ENCODE results near the gene DPP4.

DPP4 gene

DNA sequence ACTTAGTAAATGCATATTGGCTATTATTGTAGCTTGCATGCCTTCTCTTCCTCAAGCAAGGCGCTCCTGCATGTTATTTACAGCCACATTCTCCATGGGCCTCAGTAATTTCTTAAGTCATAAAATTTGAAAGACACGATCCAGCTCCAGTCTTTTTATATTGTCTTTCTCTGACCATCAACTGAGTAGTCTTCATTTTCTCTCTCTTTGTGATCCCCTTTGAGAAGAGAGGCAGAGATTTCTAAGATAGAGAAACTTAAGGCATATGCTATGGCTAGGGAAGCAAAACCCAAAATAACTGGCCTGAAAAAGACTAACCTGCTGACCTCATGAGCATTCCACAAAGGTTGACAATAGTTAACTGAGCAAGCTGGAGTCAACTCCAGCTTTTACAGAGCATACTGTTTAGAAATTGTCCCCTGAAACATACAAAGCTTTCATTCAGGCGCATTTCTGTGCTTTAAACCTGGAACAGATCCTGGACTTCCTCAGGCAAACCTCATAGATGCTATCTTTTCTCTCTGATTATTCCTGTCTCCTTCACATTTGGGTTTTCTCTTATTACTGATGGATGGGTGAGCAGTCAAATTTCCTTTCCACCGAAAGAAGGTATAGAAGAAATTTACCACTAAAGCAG lies 4.6 kb downstream of the DPP4 start:
- Histone ChIP-seq H4K8ac (ENCODE audit: low read depth, low read length) (no peak overlapping the region), H2AK5ac (ENCODE audit: low read length) (no peak overlapping the region), H3K4ac (ENCODE audit: low read depth, low read length) (no peak overlapping the region), H3K79me1 (ENCODE audit: low read length) (no peaks in the 10 kb centered on the region), H3K27ac (ENCODE audit: low read depth, low read length) (no peak overlapping the region), H3K79me2 (ENCODE audit: control insufficient read depth, insufficient read depth, low read length) (no peaks in the 10 kb centered on the region), H3K9ac (ENCODE audit: low read length) (no peak overlapping the region), H3K4me1 (ENCODE audit: control insufficient read depth, low read depth, low read length) (peaks cover 4% of the 10 kb centered on the region), H3K36me3 (ENCODE audit: control insufficient read depth, insufficient read depth, low read length) (no peaks in the 10 kb centered on the region), H3K4me2 (ENCODE audit: low read length) (no peak overlapping the region), H3K27me3 (ENCODE audit: insufficient read depth, low read length, poor library complexity) (peaks cover 2% of the 10 kb centered on the region), H3K18ac (ENCODE audit: low read length) (no peak overlapping the region), H3K23ac (ENCODE audit: low read length) (no peak overlapping the region), H2BK15ac (replicated peaks; ENCODE audit: low read depth) (no peak overlapping the region), H3K56ac (ENCODE audit: low read length) (no peak overlapping the region), H4K5ac (ENCODE audit: low read length) (no peak overlapping the region), H2BK120ac (ENCODE audit: low read depth, low read length) (no peak overlapping the region), H2BK5ac (ENCODE audit: low read length) (no peak overlapping the region), H3K4me3 (ENCODE audit: low read length) (no peak overlapping the region)
- WGBS (ENCODE audit: extremely low coverage, insufficient coverage, low lambda C conversion rate), result no CpG with 5 or more reads among the region's 4 CpGs
- DNase-seq, result no peak

DNA sequence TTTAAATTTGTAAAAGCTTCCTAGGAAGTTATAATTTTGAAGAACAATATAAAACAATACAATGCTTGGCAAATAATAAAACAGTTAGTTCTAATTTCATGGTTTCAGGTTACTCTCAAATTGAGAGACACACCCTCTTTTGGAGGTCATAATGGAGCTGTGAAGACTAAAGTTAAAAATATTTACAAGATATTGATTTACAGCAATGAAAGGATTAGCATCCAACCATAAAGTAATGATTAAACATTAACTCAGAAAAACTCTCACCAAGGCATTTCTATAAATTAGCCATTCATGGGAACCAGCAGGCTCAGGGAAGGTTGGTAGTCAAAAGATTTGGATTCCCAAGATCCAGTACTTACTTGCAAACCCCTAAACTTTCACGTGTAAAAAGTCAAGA lies 6.4 kb downstream of the DPP4 start:
- Histone ChIP-seq H3K4me2 (ENCODE audit: low read length) (no peak overlapping the region), H3K4me1 (ENCODE audit: control insufficient read depth, low read depth, low read length) (peaks cover 3% of the 10 kb centered on the region), H3K56ac (ENCODE audit: low read length) (no peak overlapping the region), H3K27me3 (ENCODE audit: insufficient read depth, low read length, poor library complexity) (no peaks in the 10 kb centered on the region), H3K23ac (ENCODE audit: low read length) (no peak overlapping the region), H2BK120ac (ENCODE audit: low read depth, low read length) (no peak overlapping the region), H3K79me2 (ENCODE audit: control insufficient read depth, insufficient read depth, low read length) (no peaks in the 10 kb centered on the region), H3K79me1 (ENCODE audit: low read length) (no peaks in the 10 kb centered on the region), H2AK5ac (ENCODE audit: low read length) (no peak overlapping the region), H2BK15ac (replicated peaks; ENCODE audit: low read depth) (no peak overlapping the region), H3K4ac (ENCODE audit: low read depth, low read length) (no peak overlapping the region), H4K8ac (ENCODE audit: low read depth, low read length) (no peak overlapping the region), H2BK5ac (ENCODE audit: low read length) (no peak overlapping the region), H3K18ac (ENCODE audit: low read length) (no peak overlapping the region), H4K5ac (ENCODE audit: low read length) (no peak overlapping the region), H3K27ac (ENCODE audit: low read depth, low read length) (no peak overlapping the region), H3K9ac (ENCODE audit: low read length) (no peak overlapping the region), H3K4me3 (ENCODE audit: low read length) (no peak overlapping the region), H3K36me3 (ENCODE audit: control insufficient read depth, insufficient read depth, low read length) (no peaks in the 10 kb centered on the region)
- no CpG with 5 or more reads among the region's 1 CpG for WGBS (ENCODE audit: extremely low coverage, insufficient coverage, low lambda C conversion rate)
- DNase-seq, result no peak

DNA sequence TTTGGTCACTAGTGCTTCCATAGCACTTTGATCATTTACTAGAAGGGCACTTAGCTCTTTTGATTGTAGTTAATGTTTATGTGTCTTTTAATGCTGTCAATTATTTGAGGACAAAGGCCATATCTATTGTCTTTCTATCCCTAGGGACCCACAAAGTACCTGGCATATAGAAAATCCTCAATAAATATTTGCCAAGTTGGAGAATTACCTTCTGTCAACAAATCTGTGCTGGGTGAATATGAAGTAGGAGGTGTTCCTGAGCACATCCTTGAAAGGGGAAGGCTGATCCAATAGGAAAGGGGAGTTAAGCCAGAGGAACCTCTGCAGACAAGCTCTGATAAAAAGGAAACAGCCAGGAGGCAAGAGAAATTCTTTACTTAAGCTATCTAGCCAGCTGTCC lies 8.2 kb downstream of the DPP4 start:
- Histone ChIP-seq H2BK15ac (replicated peaks; ENCODE audit: low read depth) (no peak overlapping the region), H4K5ac (ENCODE audit: low read length) (no peak overlapping the region), H3K56ac (ENCODE audit: low read length) (no peak overlapping the region), H2BK5ac (ENCODE audit: low read length) (no peak overlapping the region), H3K4me2 (ENCODE audit: low read length) (no peak overlapping the region), H3K36me3 (ENCODE audit: control insufficient read depth, insufficient read depth, low read length) (no peaks in the 10 kb centered on the region), H3K4me3 (ENCODE audit: low read length) (no peak overlapping the region), H3K23ac (ENCODE audit: low read length) (no peak overlapping the region), H3K27ac (ENCODE audit: low read depth, low read length) (no peak overlapping the region), H3K4me1 (ENCODE audit: control insufficient read depth, low read depth, low read length) (peaks cover 3% of the 10 kb centered on the region), H3K79me2 (ENCODE audit: control insufficient read depth, insufficient read depth, low read length) (no peaks in the 10 kb centered on the region), H3K27me3 (ENCODE audit: insufficient read depth, low read length, poor library complexity) (no peaks in the 10 kb centered on the region), H3K18ac (ENCODE audit: low read length) (no peak overlapping the region), H4K8ac (ENCODE audit: low read depth, low read length) (no peak overlapping the region), H2AK5ac (ENCODE audit: low read length) (no peak overlapping the region), H3K4ac (ENCODE audit: low read depth, low read length) (no peak overlapping the region), H3K9ac (ENCODE audit: low read length) (no peak overlapping the region), H3K79me1 (ENCODE audit: low read length) (no peaks in the 10 kb centered on the region), H2BK120ac (ENCODE audit: low read depth, low read length) (no peak overlapping the region)
- no peak for DNase-seq

DNA sequence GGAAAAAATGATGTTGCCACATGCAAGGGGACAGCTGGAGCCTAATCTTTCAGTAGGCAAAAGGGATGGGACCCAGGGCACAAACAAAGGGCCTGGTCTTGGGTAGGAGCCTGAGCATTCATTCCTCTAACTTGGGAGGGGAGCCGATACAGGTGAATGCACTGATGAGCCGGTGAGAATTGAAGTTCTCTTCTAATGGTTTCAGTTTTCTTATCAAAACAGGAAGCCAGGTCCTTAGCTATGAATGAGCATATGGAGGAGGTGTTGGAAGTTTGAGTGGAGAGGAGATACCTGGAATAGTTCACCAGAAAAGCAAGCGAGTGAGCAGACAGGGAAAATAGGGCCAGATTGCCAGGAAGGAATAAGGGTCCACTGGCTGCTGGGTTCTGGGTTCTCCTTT lies 10.1 kb downstream of the DPP4 start:
- no CpG with 5 or more reads among the region's 3 CpGs for WGBS (ENCODE audit: extremely low coverage, insufficient coverage, low lambda C conversion rate)
- H4K8ac ChIP-seq (ENCODE audit: low read depth, low read length), result no peak overlapping the region
- H2AK5ac ChIP-seq (ENCODE audit: low read length), result no peak overlapping the region
- no peaks in the 10 kb centered on the region for H3K79me1 ChIP-seq (ENCODE audit: low read length)
- H4K5ac ChIP-seq (ENCODE audit: low read length), result no peak overlapping the region
- no peak overlapping the region for H3K18ac ChIP-seq (ENCODE audit: low read length)
- no peak overlapping the region for H3K23ac ChIP-seq (ENCODE audit: low read length)
- H2BK120ac ChIP-seq (ENCODE audit: low read depth, low read length), result no peak overlapping the region
- no peak overlapping the region for H2BK5ac ChIP-seq (ENCODE audit: low read length)
- H3K9ac ChIP-seq (ENCODE audit: low read length), result no peak overlapping the region
- H3K4ac ChIP-seq (ENCODE audit: low read depth, low read length), result no peak overlapping the region
- no peaks in the 10 kb centered on the region for H3K36me3 ChIP-seq (ENCODE audit: control insufficient read depth, insufficient read depth, low read length)
- H2BK15ac ChIP-seq (replicated peaks; ENCODE audit: low read depth), result no peak overlapping the region
- no peaks in the 10 kb centered on the region for H3K79me2 ChIP-seq (ENCODE audit: control insufficient read depth, insufficient read depth, low read length)
- no peak overlapping the region for H3K27ac ChIP-seq (ENCODE audit: low read depth, low read length)
- DNase-seq, result no peak
- peaks cover 3% of the 10 kb centered on the region for H3K4me1 ChIP-seq (ENCODE audit: control insufficient read depth, low read depth, low read length)
- H3K27me3 ChIP-seq (ENCODE audit: insufficient read depth, low read length, poor library complexity), result no peaks in the 10 kb centered on the region
- H3K4me2 ChIP-seq (ENCODE audit: low read length), result no peak overlapping the region
- H3K4me3 ChIP-seq (ENCODE audit: low read length), result no peak overlapping the region
- no peak overlapping the region for H3K56ac ChIP-seq (ENCODE audit: low read length)

DNA sequence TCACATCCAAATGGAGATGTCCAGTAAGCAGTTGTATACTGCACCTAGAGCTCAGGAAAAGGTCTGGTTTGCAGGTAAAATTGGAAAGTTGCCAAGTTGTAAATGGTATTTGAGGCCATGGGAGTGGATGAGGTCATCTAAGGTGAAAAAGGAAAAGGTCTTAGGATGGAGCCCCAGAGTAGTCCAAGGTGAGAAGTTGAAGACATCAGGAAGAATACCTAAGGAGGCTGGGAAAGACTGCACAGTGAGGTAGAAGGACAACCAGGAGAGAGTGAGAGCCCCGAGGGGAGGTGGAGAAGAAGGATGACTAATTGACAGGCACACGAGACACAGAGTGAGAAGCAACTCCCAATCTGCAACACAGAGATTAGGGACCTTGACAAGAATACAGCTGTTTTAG lies 10.7 kb downstream of the DPP4 start:
- WGBS (ENCODE audit: extremely low coverage, insufficient coverage, low lambda C conversion rate), result no CpG with 5 or more reads among the region's 2 CpGs
- no peak overlapping the region for H3K18ac ChIP-seq (ENCODE audit: low read length)
- no peak for DNase-seq
- no peaks in the 10 kb centered on the region for H3K27me3 ChIP-seq (ENCODE audit: insufficient read depth, low read length, poor library complexity)
- no peak overlapping the region for H3K4me2 ChIP-seq (ENCODE audit: low read length)
- H2BK120ac ChIP-seq (ENCODE audit: low read depth, low read length), result no peak overlapping the region
- H4K8ac ChIP-seq (ENCODE audit: low read depth, low read length), result no peak overlapping the region
- H3K79me1 ChIP-seq (ENCODE audit: low read length), result no peaks in the 10 kb centered on the region
- H3K4me3 ChIP-seq (ENCODE audit: low read length), result no peak overlapping the region
- H3K79me2 ChIP-seq (ENCODE audit: control insufficient read depth, insufficient read depth, low read length), result no peaks in the 10 kb centered on the region
- no peak overlapping the region for H4K5ac ChIP-seq (ENCODE audit: low read length)
- H3K27ac ChIP-seq (ENCODE audit: low read depth, low read length), result no peak overlapping the region
- no peak overlapping the region for H3K4ac ChIP-seq (ENCODE audit: low read depth, low read length)
- no peaks in the 10 kb centered on the region for H3K36me3 ChIP-seq (ENCODE audit: control insufficient read depth, insufficient read depth, low read length)
- H3K9ac ChIP-seq (ENCODE audit: low read length), result no peak overlapping the region
- H3K56ac ChIP-seq (ENCODE audit: low read length), result no peak overlapping the region
- H2BK5ac ChIP-seq (ENCODE audit: low read length), result no peak overlapping the region
- H2AK5ac ChIP-seq (ENCODE audit: low read length), result no peak overlapping the region
- H2BK15ac ChIP-seq (replicated peaks; ENCODE audit: low read depth), result no peak overlapping the region
- H3K4me1 ChIP-seq (ENCODE audit: control insufficient read depth, low read depth, low read length), result peaks cover 3% of the 10 kb centered on the region
- H3K23ac ChIP-seq (ENCODE audit: low read length), result no peak overlapping the region

DNA sequence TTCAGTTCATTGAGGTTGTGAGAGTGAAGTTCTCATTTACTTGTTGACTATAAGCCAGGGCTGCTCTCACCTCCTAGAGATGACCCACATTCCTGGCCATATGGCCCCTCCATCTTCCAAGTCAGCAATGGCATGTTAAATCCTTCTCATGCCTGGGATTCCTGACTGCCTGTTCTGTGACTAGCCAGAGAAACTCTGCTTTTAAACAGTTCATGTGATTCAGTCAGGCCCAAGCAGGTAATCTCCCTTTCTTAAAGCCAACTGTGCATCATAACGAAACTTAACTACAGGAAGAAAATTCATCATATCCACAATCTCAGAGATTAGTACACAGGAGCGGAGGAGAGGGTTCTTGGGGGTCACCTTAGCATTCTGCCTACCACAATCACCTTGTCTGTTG lies 11.5 kb downstream of the DPP4 start:
- H3K4me2 ChIP-seq (ENCODE audit: low read length), result no peak overlapping the region
- H3K4me3 ChIP-seq (ENCODE audit: low read length), result no peak overlapping the region
- no peak overlapping the region for H3K18ac ChIP-seq (ENCODE audit: low read length)
- no peak overlapping the region for H3K27ac ChIP-seq (ENCODE audit: low read depth, low read length)
- H3K4ac ChIP-seq (ENCODE audit: low read depth, low read length), result no peak overlapping the region
- no peak overlapping the region for H2BK5ac ChIP-seq (ENCODE audit: low read length)
- no peak overlapping the region for H3K23ac ChIP-seq (ENCODE audit: low read length)
- H2AK5ac ChIP-seq (ENCODE audit: low read length), result no peak overlapping the region
- peak; percentile 63 for DNase-seq
- peaks cover 3% of the 10 kb centered on the region for H3K4me1 ChIP-seq (ENCODE audit: control insufficient read depth, low read depth, low read length)
- no peaks in the 10 kb centered on the region for H3K27me3 ChIP-seq (ENCODE audit: insufficient read depth, low read length, poor library complexity)
- no peak overlapping the region for H3K9ac ChIP-seq (ENCODE audit: low read length)
- no peaks in the 10 kb centered on the region for H3K79me2 ChIP-seq (ENCODE audit: control insufficient read depth, insufficient read depth, low read length)
- H4K8ac ChIP-seq (ENCODE audit: low read depth, low read length), result no peak overlapping the region
- WGBS (ENCODE audit: extremely low coverage, insufficient coverage, low lambda C conversion rate), result no CpG with 5 or more reads among the region's 2 CpGs
- no peaks in the 10 kb centered on the region for H3K79me1 ChIP-seq (ENCODE audit: low read length)
- no peak overlapping the region for H2BK120ac ChIP-seq (ENCODE audit: low read depth, low read length)
- H2BK15ac ChIP-seq (replicated peaks; ENCODE audit: low read depth), result no peak overlapping the region
- no peak overlapping the region for H4K5ac ChIP-seq (ENCODE audit: low read length)
- H3K56ac ChIP-seq (ENCODE audit: low read length), result no peak overlapping the region
- no peaks in the 10 kb centered on the region for H3K36me3 ChIP-seq (ENCODE audit: control insufficient read depth, insufficient read depth, low read length)

All from mesendoderm (in vitro differentiated cells).